ENCODE measurements around the gene SMARCD1.
A peak's percentile ranks its signal among the peaks of the same experiment; 100 is the strongest.

DNA sequence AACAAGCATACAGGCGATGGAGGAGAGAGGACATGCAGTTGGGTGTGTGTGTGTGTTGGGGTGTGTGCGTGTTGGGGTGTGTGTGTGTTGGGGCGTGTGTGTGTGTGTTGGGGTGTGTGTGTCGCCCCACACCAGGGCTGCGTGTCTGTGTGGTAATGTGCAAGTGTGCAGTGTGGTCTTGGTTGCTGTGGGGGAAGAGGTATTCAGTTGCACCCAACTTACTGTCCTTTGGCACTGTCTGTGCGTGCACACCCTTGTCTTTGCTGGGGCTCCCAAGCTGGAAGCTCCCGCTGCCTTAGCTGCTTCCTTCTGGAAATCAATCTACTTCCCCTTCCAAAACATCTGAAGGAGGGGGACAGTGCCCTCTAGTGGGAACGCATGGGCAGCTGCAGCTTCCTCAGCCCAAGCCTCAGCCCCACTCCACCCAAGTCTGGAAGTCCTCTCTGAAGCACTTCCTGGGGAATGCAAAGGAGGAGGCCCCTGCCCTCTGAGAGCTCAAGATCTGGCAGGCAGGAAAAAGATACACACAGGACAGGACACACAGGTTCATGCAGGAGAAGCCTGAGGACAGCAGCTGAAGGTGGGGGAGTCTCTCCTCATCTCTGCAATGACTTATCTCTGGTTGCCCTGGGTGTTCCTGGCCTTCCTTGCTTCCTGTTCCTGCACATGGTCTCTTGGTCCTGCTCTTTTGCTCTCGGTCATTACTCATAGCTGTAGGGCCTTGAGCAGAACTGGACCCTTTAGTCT is 14.7 kb upstream of the SMARCD1 start:
- no peak for TF ChIP-seq POLR2A (IDR thresholded peaks at IDR 0.05)
- TF ChIP-seq, protein P1, sequence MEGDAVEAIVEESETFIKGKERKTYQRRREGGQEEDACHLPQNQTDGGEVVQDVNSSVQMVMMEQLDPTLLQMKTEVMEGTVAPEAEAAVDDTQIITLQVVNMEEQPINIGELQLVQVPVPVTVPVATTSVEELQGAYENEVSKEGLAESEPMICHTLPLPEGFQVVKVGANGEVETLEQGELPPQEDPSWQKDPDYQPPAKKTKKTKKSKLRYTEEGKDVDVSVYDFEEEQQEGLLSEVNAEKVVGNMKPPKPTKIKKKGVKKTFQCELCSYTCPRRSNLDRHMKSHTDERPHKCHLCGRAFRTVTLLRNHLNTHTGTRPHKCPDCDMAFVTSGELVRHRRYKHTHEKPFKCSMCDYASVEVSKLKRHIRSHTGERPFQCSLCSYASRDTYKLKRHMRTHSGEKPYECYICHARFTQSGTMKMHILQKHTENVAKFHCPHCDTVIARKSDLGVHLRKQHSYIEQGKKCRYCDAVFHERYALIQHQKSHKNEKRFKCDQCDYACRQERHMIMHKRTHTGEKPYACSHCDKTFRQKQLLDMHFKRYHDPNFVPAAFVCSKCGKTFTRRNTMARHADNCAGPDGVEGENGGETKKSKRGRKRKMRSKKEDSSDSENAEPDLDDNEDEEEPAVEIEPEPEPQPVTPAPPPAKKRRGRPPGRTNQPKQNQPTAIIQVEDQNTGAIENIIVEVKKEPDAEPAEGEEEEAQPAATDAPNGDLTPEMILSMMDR (IDR thresholded peaks at IDR 0.05): peak; percentile 87 to 92 (median 90)
